Body of pancreas (tissue), 4 donors: ENCODE data around the gene PHYHIPL. TPM values are rescaled to one million over a fixed set of nuclear protein-coding genes. Genes with fewer than 3 reads are reported as not detected.

ENCODE experiments used
- ATAC-seq: fragments of 150-250 bp; one replicate; pipeline ENCODE4 v1.9.1; 2016
- DNase-seq, 4 donors: peaks; one replicate each; pipeline ENCODE4 v3.0.0-alpha.2; 2019
- H3K27ac ChIP-seq, 4 donors: fragments of 200-600 bp; sonication (generic); 1 replicate in 3 of 4; 2 replicates in 1 of 4; pipeline versions ENCODE4 v1.5.1 to v1.6.1; 2016 to 2019; ENCODE audit warnings: mild to moderate bottlenecking in 1 of 4, mixed read lengths in 1 of 4, moderate library complexity in 1 of 4
- H3K27me3 ChIP-seq, 2 donors: fragments of 200-600 bp; sonication (generic); one replicate each; pipeline ENCODE4 v1.6.0; 2016; ENCODE audit warnings: mild to moderate bottlenecking in 1 of 2
- H3K36me3 ChIP-seq, 2 donors: fragments of 200-600 bp; sonication (generic); replicated peaks in 1 of 2; 2 replicates each; pipeline ENCODE4 v1.5.1; 2016; ENCODE audit warnings: low read depth in 2 of 2; ENCODE audit not compliant: insufficient read depth in 1 of 2
- H3K4me1 ChIP-seq: fragments of 200-600 bp; sonication (generic); one replicate; pipeline ENCODE4 v1.6.0; 2016
- H3K4me3 ChIP-seq, 2 donors: fragments of 200-600 bp; sonication (generic); 1 replicate in 1 of 2; 2 replicates in 1 of 2; pipeline ENCODE4 v1.5.1; 2016 to 2019
- H3K9me3 ChIP-seq, 3 donors: fragments of 200-600 bp; sonication (generic); 1 replicate in 2 of 3; 2 replicates in 1 of 3; pipeline ENCODE4 v1.5.1; 2016
- CTCF ChIP-seq, 7 experiments: fragments of 450-650 bp in 4 of 7; fragments of 200-600 bp in 3 of 7; sonication (generic) in 3 of 7; IDR thresholded peaks; one replicate each; pipeline ENCODE4 v1.5.1; 2016 to 2019; ENCODE audit warnings: antibody characterized with exemption in 7 of 7
- POLR2A ChIP-seq, 3 donors: fragments of 450-650 bp; IDR thresholded peaks; one replicate each; pipeline ENCODE4 v1.6.1; 2016; ENCODE audit warnings: antibody characterized with exemption in 3 of 3, mild to moderate bottlenecking in 2 of 3
- WGBS, 2 donors: methylation state at CpG; one replicate each; pipeline ENCODE4 v1.1.5; 2017; 5-methylcytosine and 5-hydroxymethylcytosine counted together
- intact Hi-C: fragments of 100-400 bp; cut with DNase I; formaldehyde crosslinking; loops from one replicate; pipeline ENCODE4 v1.15.1; 2023
- total RNA-seq, 2 donors: library from RNA; depleted of rRNA; stranded (reverse); fragments of >200 nt; gene quantifications; one replicate each; pipeline ENCODE4 v1.1.0, GENCODE V29; 2016

PHYHIPL gene
- total RNA-seq, 2 donors from 2014 or later = 0.33 to 4.9 TPM

- WGBS, 2 donors = 77 to 80% methylated on average over 3 of the region's 3 CpGs
- TF ChIP-seq CTCF (IDR thresholded peaks at IDR 0.05) = no peak
- no peak for TF ChIP-seq POLR2A (IDR thresholded peaks at IDR 0.05)
- Histone ChIP-seq H3K4me1 (peaks cover 7% of the 10 kb centered on the region), H3K36me3 (no peaks in the 10 kb centered on the region), H3K27me3 (no peaks in the 10 kb centered on the region), H3K9me3 (no peaks in the 10 kb centered on the region), H3K4me3 (no peak overlapping the region), H3K27ac (no peak overlapping the region)
- ATAC-seq (no peak), DNase-seq (no peak)
- intact Hi-C loops = no loop called here
Observed at GRCh38 chr10:59180689-59181270, 4.3 kb downstream of the PHYHIPL start.

- peak; percentile 19 to 70 (median 28) for DNase-seq
- peak; percentile 25 to 85 (median 72) for TF ChIP-seq CTCF (IDR thresholded peaks at IDR 0.05)
- no peak for TF ChIP-seq POLR2A (IDR thresholded peaks at IDR 0.05)
- ATAC-seq = peak; percentile 58
- Histone ChIP-seq H3K27me3 (no peaks in the 10 kb centered on the region), H3K27ac (no peak overlapping the region), H3K9me3 (no peaks in the 10 kb centered on the region), H3K4me1 (peaks cover 7% of the 10 kb centered on the region), H3K36me3 (no peaks in the 10 kb centered on the region), H3K4me3 (no peak overlapping the region)
- WGBS, 2 donors = 3 to 6% methylated on average over 2 of the region's 2 CpGs
- intact Hi-C loops = no loop called here
Observed at GRCh38 chr10:59181668-59182067, 5.2 kb downstream of the PHYHIPL start.

- WGBS, 2 donors = 85 to 89% methylated on average over 1 of the region's 1 CpG
- no peak for ATAC-seq
- no peaks in the 10 kb centered on the region for H3K4me1 ChIP-seq
- H3K27me3 ChIP-seq = no peaks in the 10 kb centered on the region
- H3K36me3 ChIP-seq = no peaks in the 10 kb centered on the region
- no peak overlapping the region for H3K4me3 ChIP-seq
- no peak overlapping the region for H3K27ac ChIP-seq
- intact Hi-C loops = no loop called here
- TF ChIP-seq CTCF (IDR thresholded peaks at IDR 0.05) (no peak), POLR2A (IDR thresholded peaks at IDR 0.05) (no peak)
- H3K9me3 ChIP-seq = no peaks in the 10 kb centered on the region
- no peak for DNase-seq
Observed at GRCh38 chr10:59190332-59190731, 13.9 kb downstream of the PHYHIPL start.

- 72 to 81% methylated on average over 5 of the region's 5 CpGs for WGBS, 2 donors
- no peaks in the 10 kb centered on the region for H3K27me3 ChIP-seq
- H3K4me1 ChIP-seq = no peaks in the 10 kb centered on the region
- TF ChIP-seq POLR2A (IDR thresholded peaks at IDR 0.05) (no peak), CTCF (IDR thresholded peaks at IDR 0.05) (no peak)
- intact Hi-C loops = no loop called here
- ATAC-seq (no peak), DNase-seq (no peak)
- H3K4me3 ChIP-seq = no peak overlapping the region
- no peaks in the 10 kb centered on the region for H3K9me3 ChIP-seq
- no peak overlapping the region for H3K27ac ChIP-seq
- H3K36me3 ChIP-seq = peaks cover 0 to 4% of the 10 kb centered on the region in 2 donors
Observed at GRCh38 chr10:59206204-59206720, 29.8 kb downstream of the PHYHIPL start.

GRCh38 chr10:59212301-59212798 lies 35.9 kb downstream of the PHYHIPL start:
- ATAC-seq (no peak), DNase-seq (no peak)
- H3K27ac ChIP-seq = no peak overlapping the region
- no peaks in the 10 kb centered on the region for H3K4me1 ChIP-seq
- intact Hi-C loops = no loop called here
- 80 to 87% methylated on average over 2 of the region's 2 CpGs for WGBS, 2 donors
- H3K9me3 ChIP-seq = no peaks in the 10 kb centered on the region
- TF ChIP-seq CTCF (IDR thresholded peaks at IDR 0.05) = no peak
- TF ChIP-seq POLR2A (IDR thresholded peaks at IDR 0.05) = no peak
- H3K27me3 ChIP-seq = no peaks in the 10 kb centered on the region
- no peak overlapping the region for H3K4me3 ChIP-seq
- peaks cover 0 to 4% of the 10 kb centered on the region in 2 donors for H3K36me3 ChIP-seq
